ENCODE data around the gene GPX3. TPM values are rescaled to one million over a fixed set of nuclear protein-coding genes. Genes with fewer than 3 reads are reported as not detected.

GPX3 gene
- total and polyA plus RNA-seq, 2 donors (not counting 3 experiments of a cell fraction or from before 2014, with no cell fraction given) = 5.1 to 17.1 TPM

- H3K9me3 ChIP-seq (replicated peaks; ENCODE audit: control insufficient read depth, insufficient read depth, low read length) = no peaks in the 10 kb centered on the region
- H3K36me3 ChIP-seq (ENCODE audit: control insufficient read depth in 2 of 2, extremely low read depth in 1 of 2, insufficient read depth in 2 of 2, low read length in 2 of 2) = peaks cover 14 to 33% of the 10 kb centered on the region in 2 experiments
- H3K27me3 ChIP-seq (ENCODE audit: control insufficient read depth in 2 of 2, insufficient read depth in 2 of 2, low read length in 2 of 2) = no peaks in the 10 kb centered on the region
- CTCF ChIA-PET = interaction anchor here (1.0 to 2.8 kb wide), 6 partner anchors 9 to 72 kb away, joined by 4 to 14 read pairs (median 6); no protein-coding TSS in a partner anchor
- no peak overlapping the region for H3K4me2 ChIP-seq (ENCODE audit: insufficient read depth, low read length)
- TF ChIP-seq POLR2A (IDR thresholded peaks at IDR 0.05; ENCODE audit: low read depth, low read length) (no peak), GATA2 (IDR thresholded peaks at IDR 0.05; ENCODE audit: insufficient read depth, insufficient read length, low read depth, low read length) (no peak), EZH2 (IDR thresholded peaks at IDR 0.05; ENCODE audit: borderline replicate concordance, low read depth, low read length, severe bottlenecking) (no peak), CTCF (IDR thresholded peaks at IDR 0.05; ENCODE audit: extremely low read depth in 1 of 2, insufficient read depth in 1 of 2, low read depth in 1 of 2, low read length in 2 of 2) (no peak), FOS (IDR thresholded peaks at IDR 0.05; ENCODE audit: borderline replicate concordance, insufficient read depth, low read length) (no peak), MAX (IDR thresholded peaks at IDR 0.05; ENCODE audit: insufficient read depth, insufficient read length) (no peak), POLR2AphosphoS5 (IDR thresholded peaks at IDR 0.05; ENCODE audit: insufficient read depth, low read depth, low read length) (no peak), JUN (IDR thresholded peaks at IDR 0.05; ENCODE audit: borderline replicate concordance, insufficient read depth, insufficient read length, low read depth) (no peak), MYC (IDR thresholded peaks at IDR 0.05; ENCODE audit: low read depth, low read length) (no peak)
- H3K4me1 ChIP-seq (ENCODE audit: control insufficient read depth, extremely low read depth, insufficient read depth, low read length) = peaks cover 20% of the 10 kb centered on the region
- no peak overlapping the region for H3K9ac ChIP-seq (replicated peaks; ENCODE audit: extremely low read depth, insufficient read depth, low read length)
- no peaks in the 10 kb centered on the region for H3K79me2 ChIP-seq (ENCODE audit: control insufficient read depth, insufficient read depth, low read length)
- DNase-seq (ENCODE audit: low read depth, low spot score) (no peak), FAIRE-seq (no peak)
- no peaks in the 10 kb centered on the region for H4K20me1 ChIP-seq (replicated peaks; ENCODE audit: control insufficient read depth, extremely low read depth, insufficient read depth, low read length)
- no peak overlapping the region for H2AFZ ChIP-seq (ENCODE audit: low read depth, low read length)
- no peak overlapping the region for H3K4me3 ChIP-seq (replicated peaks in 1 of 3; ENCODE audit: insufficient read depth in 1 of 3, low read depth in 1 of 3, low read length in 3 of 3)
- dilution Hi-C loops (cut with MboI; ENCODE audit: extremely low pct_ligation_motif_present, low sequenced_read_pairs) (no loop called here), intact Hi-C loops (cut with micrococcal nuclease) (no loop called here)
- POLR2A ChIA-PET = interaction anchor here (0.6 kb wide), 1 partner anchor 73 kb away, joined by 3 read pairs; no protein-coding TSS in a partner anchor
- no peak overlapping the region for H3K27ac ChIP-seq (ENCODE audit: insufficient read depth, low read depth, low read length)
- no TSS peak for BruUV-seq (replicated peaks)
- H3K9me1 ChIP-seq (replicated peaks; ENCODE audit: control insufficient read depth, extremely low read depth, insufficient read depth, low read length) = no peaks in the 10 kb centered on the region
Observed at GRCh38 chr5:151042453-151043093, 22.2 kb downstream of the GPX3 start.

All from endothelial cell of umbilical vein (primary cell).